HG03159 (cell line): ENCODE results near the gene GMPR2.

ENCODE experiments used
- ATAC-seq: cut with Tn5 transposase; IDR thresholded peaks from one replicate; pipeline ENCODE4 v1.9.1; 2021; ENCODE audit warnings: mild to moderate bottlenecking, moderate library complexity; ENCODE audit not compliant: unreplicated experiment

The GMPR2 gene

GRCh38 chr14:24281636-24282035 lies 48.9 kb downstream of the GMPR2 start:
- no peak for ATAC-seq

GRCh38 chr14:24282736-24283135 lies 50.0 kb downstream of the GMPR2 start:
- no peak for ATAC-seq

GRCh38 chr14:24283796-24284460 lies 51.2 kb downstream of the GMPR2 start:
- no peak for ATAC-seq

- no peak for ATAC-seq
Measured at GRCh38 chr14:24284501-24285035, 51.8 kb downstream of the GMPR2 start.

GRCh38 chr14:24285351-24285750 lies 52.6 kb downstream of the GMPR2 start:
- ATAC-seq = no peak

- no peak for ATAC-seq
Measured at GRCh38 chr14:24286996-24287395, 54.3 kb downstream of the GMPR2 start.
